Measurements from ENCODE around the gene ERICH3. TPM values are rescaled to one million over a fixed set of nuclear protein-coding genes. Genes with fewer than 3 reads are reported as not detected.

ERICH3 gene
- polyA plus RNA-seq, 1 donor from 2014 or later, result 0.27 TPM

DNA sequence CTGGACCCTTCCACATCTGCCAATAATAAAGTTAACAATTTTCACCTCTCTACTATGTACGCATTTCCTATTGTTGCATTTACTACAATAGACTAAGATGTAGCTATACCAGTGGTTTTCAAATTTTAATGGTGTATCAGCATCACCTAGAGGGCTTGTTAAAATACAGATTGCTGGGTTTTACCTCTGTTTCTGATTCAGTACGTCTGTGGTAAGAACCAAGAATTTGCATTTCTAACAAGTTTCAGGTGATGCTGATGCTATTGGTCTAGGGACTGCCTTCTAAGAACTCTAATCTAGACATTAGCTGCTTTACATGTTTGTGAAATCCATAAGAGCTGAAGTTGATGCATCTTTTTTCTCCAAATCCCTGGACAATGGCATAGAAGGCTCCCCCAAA, 59.7 kb downstream of the ERICH3 start:
- Histone ChIP-seq H2AFZ (ENCODE audit: low read depth, low read length) (no peak overlapping the region), H3K9me3 (ENCODE audit: low read length) (no peaks in the 10 kb centered on the region), H3K9me2 (ENCODE audit: insufficient read depth, low read length) (no peaks in the 10 kb centered on the region), H3K4me3 (ENCODE audit: low read length) (no peak overlapping the region), H4K20me1 (ENCODE audit: insufficient read depth) (no peaks in the 10 kb centered on the region), H3F3A (ENCODE audit: insufficient read depth, low read length, poor library complexity, severe bottlenecking) (no peaks in the 10 kb centered on the region), H3K27me3 (ENCODE audit: insufficient read depth, low read depth, low read length) (no peaks in the 10 kb centered on the region), H3K27ac (ENCODE audit: low read length) (no peak overlapping the region), H3K9ac (ENCODE audit: low read length) (no peak overlapping the region), H3K36me3 (ENCODE audit: insufficient read depth, low read length) (no peaks in the 10 kb centered on the region), H3K4me2 (ENCODE audit: low read length) (no peak overlapping the region), H3K79me2 (replicated peaks; ENCODE audit: insufficient read depth, low read length) (no peaks in the 10 kb centered on the region)
- TF ChIP-seq EZH2 (IDR thresholded peaks at IDR 0.05; ENCODE audit: borderline replicate concordance, insufficient read depth, low read length, poor library complexity, severe bottlenecking) (no peak), MXI1 (conservative IDR thresholded peaks at IDR 0.05; ENCODE audit: poor library complexity, severe bottlenecking) (no peak)

DNA sequence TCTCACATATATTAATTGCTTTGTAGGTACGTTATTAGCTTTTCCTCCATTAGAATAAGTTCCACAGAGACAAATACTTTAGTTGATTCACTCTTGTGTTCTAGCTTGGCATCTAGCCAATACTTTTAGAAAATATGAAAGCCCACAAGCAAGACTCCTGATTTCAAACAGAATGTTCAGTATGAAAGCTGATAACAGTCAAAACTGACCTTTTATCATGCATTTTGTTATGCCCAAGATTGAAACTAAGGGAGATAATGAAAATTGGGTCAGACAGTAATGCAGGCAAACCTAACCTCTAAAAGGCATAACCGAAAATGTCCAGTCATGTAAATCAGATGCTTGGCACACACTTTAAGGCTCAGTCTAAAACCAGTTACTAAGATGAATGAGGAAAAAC, 61.7 kb downstream of the ERICH3 start:
- TF ChIP-seq POLR2AphosphoS5 (IDR thresholded peaks at IDR 0.05) (no peak), MXI1 (conservative IDR thresholded peaks at IDR 0.05; ENCODE audit: poor library complexity, severe bottlenecking) (no peak)
- no peaks in the 10 kb centered on the region for H3K36me3 ChIP-seq (ENCODE audit: insufficient read depth, low read length)

DNA sequence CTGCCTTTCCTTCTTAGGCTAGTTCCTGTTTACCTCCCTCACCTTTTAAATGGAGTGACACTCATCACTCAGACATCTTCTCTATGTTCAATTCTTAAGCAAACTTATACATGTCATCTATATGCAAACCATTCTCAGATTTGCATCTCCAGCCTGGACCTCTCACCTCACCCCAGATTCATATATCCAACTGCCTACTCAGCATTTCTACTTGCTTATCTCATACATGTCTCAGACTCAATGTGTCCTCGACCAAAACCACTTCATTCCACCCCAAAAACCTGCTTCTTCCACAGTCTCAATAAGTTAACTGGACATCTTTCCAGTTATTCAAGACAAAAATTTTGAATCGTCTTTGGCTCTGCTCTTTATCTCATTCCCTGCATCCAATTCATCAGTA, 62.6 kb downstream of the ERICH3 start:
- Histone ChIP-seq H3K79me2 (replicated peaks; ENCODE audit: insufficient read depth, low read length) (no peaks in the 10 kb centered on the region), H3K27me3 (ENCODE audit: insufficient read depth, low read depth, low read length) (no peaks in the 10 kb centered on the region), H3K9me2 (ENCODE audit: insufficient read depth, low read length) (no peaks in the 10 kb centered on the region), H2AFZ (ENCODE audit: low read depth, low read length) (no peak overlapping the region), H3K27ac (ENCODE audit: low read length) (no peak overlapping the region), H4K20me1 (ENCODE audit: insufficient read depth) (no peaks in the 10 kb centered on the region), H3K36me3 (ENCODE audit: insufficient read depth, low read length) (no peaks in the 10 kb centered on the region), H3K9me3 (ENCODE audit: low read length) (no peaks in the 10 kb centered on the region), H3F3A (ENCODE audit: insufficient read depth, low read length, poor library complexity, severe bottlenecking) (no peaks in the 10 kb centered on the region), H3K4me3 (ENCODE audit: low read length) (no peak overlapping the region), H3K4me2 (ENCODE audit: low read length) (no peak overlapping the region), H3K9ac (ENCODE audit: low read length) (no peak overlapping the region)
- TF ChIP-seq, protein P1, sequence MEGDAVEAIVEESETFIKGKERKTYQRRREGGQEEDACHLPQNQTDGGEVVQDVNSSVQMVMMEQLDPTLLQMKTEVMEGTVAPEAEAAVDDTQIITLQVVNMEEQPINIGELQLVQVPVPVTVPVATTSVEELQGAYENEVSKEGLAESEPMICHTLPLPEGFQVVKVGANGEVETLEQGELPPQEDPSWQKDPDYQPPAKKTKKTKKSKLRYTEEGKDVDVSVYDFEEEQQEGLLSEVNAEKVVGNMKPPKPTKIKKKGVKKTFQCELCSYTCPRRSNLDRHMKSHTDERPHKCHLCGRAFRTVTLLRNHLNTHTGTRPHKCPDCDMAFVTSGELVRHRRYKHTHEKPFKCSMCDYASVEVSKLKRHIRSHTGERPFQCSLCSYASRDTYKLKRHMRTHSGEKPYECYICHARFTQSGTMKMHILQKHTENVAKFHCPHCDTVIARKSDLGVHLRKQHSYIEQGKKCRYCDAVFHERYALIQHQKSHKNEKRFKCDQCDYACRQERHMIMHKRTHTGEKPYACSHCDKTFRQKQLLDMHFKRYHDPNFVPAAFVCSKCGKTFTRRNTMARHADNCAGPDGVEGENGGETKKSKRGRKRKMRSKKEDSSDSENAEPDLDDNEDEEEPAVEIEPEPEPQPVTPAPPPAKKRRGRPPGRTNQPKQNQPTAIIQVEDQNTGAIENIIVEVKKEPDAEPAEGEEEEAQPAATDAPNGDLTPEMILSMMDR (IDR thresholded peaks at IDR 0.05; ENCODE audit: poor library complexity, severe bottlenecking), result no peak
- TF ChIP-seq RAD21 (conservative IDR thresholded peaks at IDR 0.05) (no peak), SMC3 (conservative IDR thresholded peaks at IDR 0.05; ENCODE audit: poor library complexity) (no peak), POLR2AphosphoS5 (IDR thresholded peaks at IDR 0.05) (no peak), TAF1 (IDR thresholded peaks at IDR 0.05; ENCODE audit: low read depth) (no peak), EP300 (conservative IDR thresholded peaks at IDR 0.05; ENCODE audit: poor library complexity, severe bottlenecking) (no peak), EZH2 (IDR thresholded peaks at IDR 0.05; ENCODE audit: borderline replicate concordance, insufficient read depth, low read length, poor library complexity, severe bottlenecking) (no peak), MXI1 (conservative IDR thresholded peaks at IDR 0.05; ENCODE audit: poor library complexity, severe bottlenecking) (no peak)
- TF ChIP-seq, protein P2, sequence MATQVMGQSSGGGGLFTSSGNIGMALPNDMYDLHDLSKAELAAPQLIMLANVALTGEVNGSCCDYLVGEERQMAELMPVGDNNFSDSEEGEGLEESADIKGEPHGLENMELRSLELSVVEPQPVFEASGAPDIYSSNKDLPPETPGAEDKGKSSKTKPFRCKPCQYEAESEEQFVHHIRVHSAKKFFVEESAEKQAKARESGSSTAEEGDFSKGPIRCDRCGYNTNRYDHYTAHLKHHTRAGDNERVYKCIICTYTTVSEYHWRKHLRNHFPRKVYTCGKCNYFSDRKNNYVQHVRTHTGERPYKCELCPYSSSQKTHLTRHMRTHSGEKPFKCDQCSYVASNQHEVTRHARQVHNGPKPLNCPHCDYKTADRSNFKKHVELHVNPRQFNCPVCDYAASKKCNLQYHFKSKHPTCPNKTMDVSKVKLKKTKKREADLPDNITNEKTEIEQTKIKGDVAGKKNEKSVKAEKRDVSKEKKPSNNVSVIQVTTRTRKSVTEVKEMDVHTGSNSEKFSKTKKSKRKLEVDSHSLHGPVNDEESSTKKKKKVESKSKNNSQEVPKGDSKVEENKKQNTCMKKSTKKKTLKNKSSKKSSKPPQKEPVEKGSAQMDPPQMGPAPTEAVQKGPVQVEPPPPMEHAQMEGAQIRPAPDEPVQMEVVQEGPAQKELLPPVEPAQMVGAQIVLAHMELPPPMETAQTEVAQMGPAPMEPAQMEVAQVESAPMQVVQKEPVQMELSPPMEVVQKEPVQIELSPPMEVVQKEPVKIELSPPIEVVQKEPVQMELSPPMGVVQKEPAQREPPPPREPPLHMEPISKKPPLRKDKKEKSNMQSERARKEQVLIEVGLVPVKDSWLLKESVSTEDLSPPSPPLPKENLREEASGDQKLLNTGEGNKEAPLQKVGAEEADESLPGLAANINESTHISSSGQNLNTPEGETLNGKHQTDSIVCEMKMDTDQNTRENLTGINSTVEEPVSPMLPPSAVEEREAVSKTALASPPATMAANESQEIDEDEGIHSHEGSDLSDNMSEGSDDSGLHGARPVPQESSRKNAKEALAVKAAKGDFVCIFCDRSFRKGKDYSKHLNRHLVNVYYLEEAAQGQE (IDR thresholded peaks at IDR 0.05; ENCODE audit: borderline replicate concordance), result no peak

More for the DNA sequence above, 61.7 kb downstream of the ERICH3 start:
- Histone ChIP-seq H3K27ac (ENCODE audit: low read length) (no peak overlapping the region), H3K9me3 (ENCODE audit: low read length) (no peaks in the 10 kb centered on the region), H2AFZ (ENCODE audit: low read depth, low read length) (no peak overlapping the region), H3K9ac (ENCODE audit: low read length) (no peak overlapping the region), H3K9me2 (ENCODE audit: insufficient read depth, low read length) (no peaks in the 10 kb centered on the region), H4K20me1 (ENCODE audit: insufficient read depth) (no peaks in the 10 kb centered on the region), H3K4me2 (ENCODE audit: low read length) (no peak overlapping the region), H3K79me2 (replicated peaks; ENCODE audit: insufficient read depth, low read length) (no peaks in the 10 kb centered on the region), H3F3A (ENCODE audit: insufficient read depth, low read length, poor library complexity, severe bottlenecking) (no peaks in the 10 kb centered on the region), H3K4me3 (ENCODE audit: low read length) (no peak overlapping the region), H3K27me3 (ENCODE audit: insufficient read depth, low read depth, low read length) (no peaks in the 10 kb centered on the region)

Measured in neural cell (in vitro differentiated cells).